Gastrocnemius medialis (tissue), 4 donors: ENCODE results near the gene AFAP1L2. TPM values are rescaled to one million over a fixed set of nuclear protein-coding genes. Genes with fewer than 3 reads are reported as not detected.

ENCODE experiments used
- ATAC-seq, 2 donors: fragments of 150-250 bp; one replicate each; pipeline ENCODE4 v1.9.1; 2016
- DNase-seq, 2 donors: peaks; one replicate each; pipeline ENCODE4 v3.0.0-alpha.2; 2019
- H3K27ac ChIP-seq, 4 donors: fragments of 200-600 bp; sonication (generic); 1 replicate in 1 of 4; 2 replicates in 3 of 4; pipeline ENCODE4 v1.5.1; 2016 to 2018; ENCODE audit warnings: mild to moderate bottlenecking in 2 of 4, moderate library complexity in 1 of 4
- H3K27me3 ChIP-seq, 3 donors: fragments of 200-600 bp; sonication (generic) in 2 of 3; 1 replicate in 1 of 3; 2 replicates in 2 of 3; pipeline versions ENCODE4 v1.5.1 to v1.6.0; 2016 to 2019; ENCODE audit warnings: mild to moderate bottlenecking in 1 of 3, moderate library complexity in 1 of 3
- H3K36me3 ChIP-seq, 2 donors: fragments of 200-600 bp; sonication (generic) in 1 of 2; one replicate each; pipeline ENCODE4 v1.5.1; 2017 to 2018
- H3K4me1 ChIP-seq, 2 donors: fragments of 200-600 bp; sonication (generic) in 1 of 2; one replicate each; pipeline ENCODE4 v1.5.1; 2016 to 2017; ENCODE audit warnings: mild to moderate bottlenecking in 2 of 2
- H3K4me3 ChIP-seq, 4 donors: fragments of 200-600 bp; sonication (generic) in 3 of 4; 1 replicate in 1 of 4; 2 replicates in 3 of 4; pipeline ENCODE4 v1.5.1; 2016 to 2019; ENCODE audit warnings: mild to moderate bottlenecking in 2 of 4
- H3K9me3 ChIP-seq, 3 donors: fragments of 200-600 bp; sonication (generic) in 2 of 3; 1 replicate in 1 of 3; 2 replicates in 2 of 3; pipeline ENCODE4 v1.5.1; 2016 to 2019
- POLR2A ChIP-seq, 2 donors: fragments of 450-650 bp; IDR thresholded peaks; one replicate each; pipeline ENCODE4 v1.6.1; 2017; ENCODE audit warnings: antibody characterized with exemption in 2 of 2, mild to moderate bottlenecking in 2 of 2, moderate library complexity in 2 of 2
- in situ Hi-C, 4 donors: fragments of 200-750 bp; cut with MboI; loops; one replicate each; pipeline versions ENCODE4 v1.15.0 to v1.8.0; 2017; ENCODE audit warnings: low sequenced_read_pairs in 4 of 4
- intact Hi-C: fragments of 100-400 bp; cut with DNase I; formaldehyde crosslinking; loops from one replicate; pipeline ENCODE4 v1.15.1; 2023; ENCODE audit warnings: low total_unique reads
- total RNA-seq, 4 donors: library from RNA; depleted of rRNA; stranded (reverse); fragments of >200 nt; gene quantifications; one replicate each; pipeline versions ENCODE4 v1.1.0 to v1.2.3, GENCODE V29; 2016
- TF ChIP-seq, protein P1 (sequence below), 5 experiments: fragments of 450-650 bp in 3 of 5; fragments of 200-600 bp in 2 of 5; sonication (generic) in 2 of 5; IDR thresholded peaks in 4 of 5; conservative IDR thresholded peaks in 1 of 5; 1 replicate in 4 of 5; 2 replicates in 1 of 5; pipeline ENCODE4 v1.5.1; 2016 to 2019; ENCODE audit warnings: antibody characterized with exemption in 5 of 5, mild to moderate bottlenecking in 3 of 5, moderate library complexity in 3 of 5

Gene AFAP1L2, protein sequence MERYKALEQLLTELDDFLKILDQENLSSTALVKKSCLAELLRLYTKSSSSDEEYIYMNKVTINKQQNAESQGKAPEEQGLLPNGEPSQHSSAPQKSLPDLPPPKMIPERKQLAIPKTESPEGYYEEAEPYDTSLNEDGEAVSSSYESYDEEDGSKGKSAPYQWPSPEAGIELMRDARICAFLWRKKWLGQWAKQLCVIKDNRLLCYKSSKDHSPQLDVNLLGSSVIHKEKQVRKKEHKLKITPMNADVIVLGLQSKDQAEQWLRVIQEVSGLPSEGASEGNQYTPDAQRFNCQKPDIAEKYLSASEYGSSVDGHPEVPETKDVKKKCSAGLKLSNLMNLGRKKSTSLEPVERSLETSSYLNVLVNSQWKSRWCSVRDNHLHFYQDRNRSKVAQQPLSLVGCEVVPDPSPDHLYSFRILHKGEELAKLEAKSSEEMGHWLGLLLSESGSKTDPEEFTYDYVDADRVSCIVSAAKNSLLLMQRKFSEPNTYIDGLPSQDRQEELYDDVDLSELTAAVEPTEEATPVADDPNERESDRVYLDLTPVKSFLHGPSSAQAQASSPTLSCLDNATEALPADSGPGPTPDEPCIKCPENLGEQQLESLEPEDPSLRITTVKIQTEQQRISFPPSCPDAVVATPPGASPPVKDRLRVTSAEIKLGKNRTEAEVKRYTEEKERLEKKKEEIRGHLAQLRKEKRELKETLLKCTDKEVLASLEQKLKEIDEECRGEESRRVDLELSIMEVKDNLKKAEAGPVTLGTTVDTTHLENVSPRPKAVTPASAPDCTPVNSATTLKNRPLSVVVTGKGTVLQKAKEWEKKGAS
- total RNA-seq, result 1 to 10 TPM; 1.3 to 3.5 (median 2.1) TPM

DNA sequence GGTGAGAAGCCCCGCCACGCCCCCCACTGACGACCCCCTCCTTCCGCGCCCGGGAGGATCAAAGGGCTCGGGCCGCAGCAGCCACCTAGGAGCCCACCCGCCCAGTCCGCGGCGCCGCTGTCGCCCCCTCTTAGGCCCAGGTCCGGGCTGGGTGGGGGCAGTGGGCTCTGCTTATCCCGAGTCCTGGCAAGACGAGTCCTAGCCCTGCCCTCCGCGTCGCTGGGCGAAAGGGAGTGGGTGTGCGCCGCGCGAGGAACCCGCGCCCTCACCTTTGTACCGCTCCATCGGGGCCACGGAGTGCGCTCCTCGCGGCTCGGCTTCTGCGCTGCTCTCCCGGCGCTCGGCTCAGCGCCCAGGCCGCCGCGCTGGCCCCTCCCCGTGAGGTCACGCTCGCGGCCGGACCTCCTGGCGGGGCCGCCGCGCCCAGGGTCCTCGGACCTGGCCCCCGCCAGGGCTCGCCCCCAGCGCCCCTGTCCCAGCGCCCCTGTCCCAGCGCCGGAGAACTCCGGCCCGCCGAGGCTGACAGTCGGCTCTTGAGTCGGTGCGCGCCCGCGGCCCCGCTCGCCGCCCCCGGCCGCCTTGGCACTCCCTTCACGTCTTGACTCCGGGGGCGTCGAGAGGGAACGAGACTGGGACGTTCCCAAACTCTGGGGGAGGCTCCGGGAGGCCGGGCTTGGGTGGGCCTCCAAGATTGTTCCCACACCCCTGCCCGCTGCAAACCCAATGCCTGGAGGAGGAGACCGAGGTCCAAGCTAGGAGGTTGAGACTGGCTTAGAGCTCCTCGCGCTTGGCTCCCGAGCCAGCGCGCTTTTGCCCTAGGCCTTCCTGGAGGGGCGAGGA is at the start of gene AFAP1L2:
Gene AFAP1L2 (minus strand): TSS at position 332 of the 840 bp plus-strand sequence. CDS start 47 bp downstream, at position 285.
- intact Hi-C loops (loop anchor here (5.0 to 10.0 kb wide), 2 partner anchors 72 to 100 kb away; no protein-coding TSS in a partner anchor), in situ Hi-C loops (no loop called here)
- TF ChIP-seq, protein P1, sequence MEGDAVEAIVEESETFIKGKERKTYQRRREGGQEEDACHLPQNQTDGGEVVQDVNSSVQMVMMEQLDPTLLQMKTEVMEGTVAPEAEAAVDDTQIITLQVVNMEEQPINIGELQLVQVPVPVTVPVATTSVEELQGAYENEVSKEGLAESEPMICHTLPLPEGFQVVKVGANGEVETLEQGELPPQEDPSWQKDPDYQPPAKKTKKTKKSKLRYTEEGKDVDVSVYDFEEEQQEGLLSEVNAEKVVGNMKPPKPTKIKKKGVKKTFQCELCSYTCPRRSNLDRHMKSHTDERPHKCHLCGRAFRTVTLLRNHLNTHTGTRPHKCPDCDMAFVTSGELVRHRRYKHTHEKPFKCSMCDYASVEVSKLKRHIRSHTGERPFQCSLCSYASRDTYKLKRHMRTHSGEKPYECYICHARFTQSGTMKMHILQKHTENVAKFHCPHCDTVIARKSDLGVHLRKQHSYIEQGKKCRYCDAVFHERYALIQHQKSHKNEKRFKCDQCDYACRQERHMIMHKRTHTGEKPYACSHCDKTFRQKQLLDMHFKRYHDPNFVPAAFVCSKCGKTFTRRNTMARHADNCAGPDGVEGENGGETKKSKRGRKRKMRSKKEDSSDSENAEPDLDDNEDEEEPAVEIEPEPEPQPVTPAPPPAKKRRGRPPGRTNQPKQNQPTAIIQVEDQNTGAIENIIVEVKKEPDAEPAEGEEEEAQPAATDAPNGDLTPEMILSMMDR (IDR thresholded peaks at IDR 0.05 in 4 of 5, conservative IDR thresholded peaks at IDR 0.05 in 1 of 5), result no peak
- TF ChIP-seq POLR2A (IDR thresholded peaks at IDR 0.05), result no peak
- ATAC-seq (peak; percentile 34 to 42), DNase-seq (no peak)
- Histone ChIP-seq H3K9me3 (no peaks in the 10 kb centered on the region), H3K4me3 (peak within 1 kb of the TSS; percentile 55 to 64 (median 60)), H3K4me1 (peaks cover 19 to 21% of the 10 kb centered on the region in 2 donors), H3K27ac (peak within 1 kb of the TSS; percentile 41 to 63 (median 50)), H3K36me3 (no peaks in the 10 kb centered on the region), H3K27me3 (peaks cover 34 to 39% (median 36%) of the 10 kb centered on the region in 3 donors)

DNA sequence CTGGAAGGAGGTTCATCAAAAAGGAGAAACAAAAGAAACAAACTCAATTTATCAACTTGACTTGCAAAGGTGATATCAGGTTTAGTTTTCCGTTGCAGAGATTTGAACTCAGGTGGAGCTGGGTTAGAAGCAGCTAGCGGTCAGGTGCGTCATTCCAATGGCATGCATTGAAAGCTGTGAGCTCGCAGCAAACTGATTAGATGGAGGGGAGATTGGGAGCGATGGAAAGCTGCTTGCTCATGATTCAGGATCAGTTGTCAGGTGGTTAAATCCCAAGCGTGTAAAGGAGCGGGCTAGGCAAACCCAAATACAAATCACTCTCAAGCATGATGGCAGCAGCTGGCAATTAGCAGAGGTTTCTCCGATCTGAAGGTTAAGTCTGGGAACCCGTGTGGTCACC is 49.3 kb upstream of the AFAP1L2 start:
- Histone ChIP-seq H3K4me1 (peaks cover 0 to 4% of the 10 kb centered on the region in 2 donors), H3K27me3 (no peaks in the 10 kb centered on the region), H3K4me3 (no peak overlapping the region), H3K9me3 (no peaks in the 10 kb centered on the region), H3K36me3 (peaks cover 0 to 13% of the 10 kb centered on the region in 2 donors), H3K27ac (no peak overlapping the region)
- intact Hi-C loops, result no loop called here
- ATAC-seq (no peak), DNase-seq (no peak)
- in situ Hi-C loops, result loop anchor here in 1 of 4 donors (25.0 kb wide), 1 partner anchor 684 kb away; no protein-coding TSS in a partner anchor
- no peak for TF ChIP-seq POLR2A (IDR thresholded peaks at IDR 0.05)
- TF ChIP-seq, protein P1 (IDR thresholded peaks at IDR 0.05 in 4 of 5, conservative IDR thresholded peaks at IDR 0.05 in 1 of 5), result no peak

DNA sequence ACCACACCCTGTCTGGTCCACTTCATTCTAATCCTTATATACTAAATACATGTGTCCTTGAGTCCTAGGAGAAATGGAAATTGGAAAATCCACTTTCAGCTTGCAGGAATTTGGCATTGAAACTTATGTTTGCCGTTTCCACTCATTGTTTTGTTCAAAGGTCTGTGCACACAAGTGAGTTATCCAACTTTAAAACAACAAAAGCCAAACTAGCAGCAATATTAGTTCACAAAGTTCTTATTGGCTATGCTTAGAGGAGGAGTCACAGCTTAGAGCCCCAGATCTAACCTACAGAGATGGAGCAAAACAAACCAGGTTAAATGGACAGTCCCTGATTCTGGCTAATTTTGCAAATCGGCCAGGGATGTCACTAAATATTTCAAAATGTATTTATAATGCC is 44.6 kb upstream of the AFAP1L2 start:
- no peak for ATAC-seq
- no peak overlapping the region for H3K4me3 ChIP-seq
- H3K27me3 ChIP-seq, result no peaks in the 10 kb centered on the region
- H3K9me3 ChIP-seq, result no peaks in the 10 kb centered on the region
- peaks cover 0 to 4% of the 10 kb centered on the region in 2 donors for H3K4me1 ChIP-seq
- TF ChIP-seq, protein P1 (IDR thresholded peaks at IDR 0.05 in 4 of 5, conservative IDR thresholded peaks at IDR 0.05 in 1 of 5), result no peak
- no peak for TF ChIP-seq POLR2A (IDR thresholded peaks at IDR 0.05)
- H3K36me3 ChIP-seq, result peaks cover 0 to 22% of the 10 kb centered on the region in 2 donors
- intact Hi-C loops (no loop called here), in situ Hi-C loops (no loop called here)
- DNase-seq, result no peak
- H3K27ac ChIP-seq, result no peak overlapping the region

DNA sequence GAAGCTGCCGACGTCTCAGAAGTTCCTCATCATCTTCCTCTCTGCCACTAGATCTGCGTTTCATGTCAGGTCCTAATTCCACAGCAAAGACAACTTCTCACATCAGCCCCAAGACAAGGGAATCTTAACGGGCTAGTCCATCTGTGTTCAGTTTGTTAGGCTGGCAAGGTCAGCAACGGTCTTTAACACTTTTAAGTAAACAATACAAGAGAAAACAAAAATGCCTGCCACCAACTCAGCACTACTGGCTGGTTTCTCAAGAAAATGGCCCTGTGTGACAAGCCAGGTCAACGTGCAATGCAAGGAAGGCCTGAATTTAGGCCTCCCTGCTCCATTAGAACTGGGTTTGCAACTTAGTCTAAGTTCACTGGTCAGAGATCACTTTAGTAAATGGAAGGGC is 41.0 kb upstream of the AFAP1L2 start:
- Histone ChIP-seq H3K27ac (no peak overlapping the region), H3K4me3 (no peak overlapping the region), H3K36me3 (peaks cover 0 to 10% of the 10 kb centered on the region in 2 donors), H3K27me3 (no peaks in the 10 kb centered on the region), H3K4me1 (peaks cover 0 to 4% of the 10 kb centered on the region in 2 donors), H3K9me3 (no peaks in the 10 kb centered on the region)
- ATAC-seq (no peak), DNase-seq (no peak)
- TF ChIP-seq POLR2A (IDR thresholded peaks at IDR 0.05), result no peak
- TF ChIP-seq, protein P1 (IDR thresholded peaks at IDR 0.05 in 4 of 5, conservative IDR thresholded peaks at IDR 0.05 in 1 of 5), result no peak
- in situ Hi-C loops, result no loop called here
- intact Hi-C loops, result no loop called here
